GM18909 (cell line): ENCODE data around the gene PCDH11X.
"Not testable (repeated sequence)": the region's sequence is repeated elsewhere in the genome, so short reads cannot be mapped to it uniquely, and the experiment has no call there.

ENCODE experiments used
- ATAC-seq: cut with Tn5 transposase; IDR thresholded peaks from one replicate; pipeline ENCODE4 v1.9.1; 2021; ENCODE audit warnings: mild to moderate bottlenecking; ENCODE audit not compliant: unreplicated experiment, poor library complexity

The PCDH11X gene, protein sequence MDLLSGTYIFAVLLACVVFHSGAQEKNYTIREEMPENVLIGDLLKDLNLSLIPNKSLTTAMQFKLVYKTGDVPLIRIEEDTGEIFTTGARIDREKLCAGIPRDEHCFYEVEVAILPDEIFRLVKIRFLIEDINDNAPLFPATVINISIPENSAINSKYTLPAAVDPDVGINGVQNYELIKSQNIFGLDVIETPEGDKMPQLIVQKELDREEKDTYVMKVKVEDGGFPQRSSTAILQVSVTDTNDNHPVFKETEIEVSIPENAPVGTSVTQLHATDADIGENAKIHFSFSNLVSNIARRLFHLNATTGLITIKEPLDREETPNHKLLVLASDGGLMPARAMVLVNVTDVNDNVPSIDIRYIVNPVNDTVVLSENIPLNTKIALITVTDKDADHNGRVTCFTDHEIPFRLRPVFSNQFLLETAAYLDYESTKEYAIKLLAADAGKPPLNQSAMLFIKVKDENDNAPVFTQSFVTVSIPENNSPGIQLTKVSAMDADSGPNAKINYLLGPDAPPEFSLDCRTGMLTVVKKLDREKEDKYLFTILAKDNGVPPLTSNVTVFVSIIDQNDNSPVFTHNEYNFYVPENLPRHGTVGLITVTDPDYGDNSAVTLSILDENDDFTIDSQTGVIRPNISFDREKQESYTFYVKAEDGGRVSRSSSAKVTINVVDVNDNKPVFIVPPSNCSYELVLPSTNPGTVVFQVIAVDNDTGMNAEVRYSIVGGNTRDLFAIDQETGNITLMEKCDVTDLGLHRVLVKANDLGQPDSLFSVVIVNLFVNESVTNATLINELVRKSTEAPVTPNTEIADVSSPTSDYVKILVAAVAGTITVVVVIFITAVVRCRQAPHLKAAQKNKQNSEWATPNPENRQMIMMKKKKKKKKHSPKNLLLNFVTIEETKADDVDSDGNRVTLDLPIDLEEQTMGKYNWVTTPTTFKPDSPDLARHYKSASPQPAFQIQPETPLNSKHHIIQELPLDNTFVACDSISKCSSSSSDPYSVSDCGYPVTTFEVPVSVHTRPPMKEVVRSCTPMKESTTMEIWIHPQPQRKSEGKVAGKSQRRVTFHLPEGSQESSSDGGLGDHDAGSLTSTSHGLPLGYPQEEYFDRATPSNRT (N-terminal part only)

DNA sequence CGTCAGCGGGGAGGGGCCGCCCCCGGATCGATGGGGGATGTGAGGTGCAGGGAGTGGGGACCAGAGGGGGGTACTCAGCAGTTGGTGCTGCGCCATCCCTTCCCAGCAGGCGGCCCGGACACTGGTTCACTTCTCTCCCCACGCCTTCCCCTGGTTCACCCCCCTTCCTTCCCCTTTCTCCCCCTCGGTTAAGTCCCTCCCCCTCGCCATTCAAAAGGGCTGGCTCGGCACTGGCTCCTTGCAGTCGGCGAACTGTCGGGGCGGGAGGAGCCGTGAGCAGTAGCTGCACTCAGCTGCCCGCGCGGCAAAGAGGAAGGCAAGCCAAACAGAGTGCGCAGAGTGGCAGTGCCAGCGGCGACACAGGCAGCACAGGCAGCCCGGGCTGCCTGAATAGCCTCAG is at the start of gene PCDH11X:
PCDH11X (plus strand) TSS at position 241 of the 400 bp plus-strand sequence. CDS start 56,130 bp downstream, outside the sequence.
- ATAC-seq = not testable (repeated sequence)

DNA sequence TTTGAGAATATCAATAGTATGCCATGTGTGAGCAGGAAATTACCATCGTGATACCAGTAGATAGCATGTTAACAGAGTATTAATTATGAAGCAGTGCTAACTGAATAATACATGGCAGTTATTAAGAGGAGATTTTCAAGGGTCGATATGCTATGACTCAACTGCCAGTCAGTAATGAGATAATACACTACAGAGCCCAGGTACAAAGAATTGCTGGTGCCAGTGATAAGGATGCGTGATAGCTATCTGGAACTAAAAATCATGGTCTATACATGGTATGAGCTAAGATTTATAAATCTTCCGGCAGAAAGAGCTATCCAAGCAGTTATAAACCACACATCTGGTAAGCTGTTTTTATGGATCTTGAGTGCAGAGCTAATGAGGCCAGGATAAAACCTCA is 31.7 kb upstream of the PCDH11X start:
- ATAC-seq = not testable (repeated sequence)

DNA sequence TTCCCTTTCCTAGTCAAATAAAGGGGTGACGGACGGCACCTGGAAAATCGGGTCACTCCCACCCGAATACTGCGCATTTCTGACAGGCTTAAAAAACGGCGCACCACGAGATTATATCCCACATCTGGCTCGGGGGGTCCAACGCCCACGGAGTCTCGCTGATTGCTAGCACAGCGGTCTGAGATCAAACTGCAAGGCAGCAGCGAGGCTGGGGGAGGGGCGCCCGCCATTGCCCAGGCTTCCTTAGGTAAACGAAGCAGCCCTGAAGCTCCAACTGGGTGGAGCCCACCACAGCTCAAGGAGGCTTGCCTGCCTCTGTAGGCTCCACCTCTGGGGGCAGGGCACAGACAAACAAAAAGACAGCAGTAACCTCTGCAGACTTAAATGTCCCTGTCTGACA is 26.2 kb upstream of the PCDH11X start:
- ATAC-seq = not testable (repeated sequence)

DNA sequence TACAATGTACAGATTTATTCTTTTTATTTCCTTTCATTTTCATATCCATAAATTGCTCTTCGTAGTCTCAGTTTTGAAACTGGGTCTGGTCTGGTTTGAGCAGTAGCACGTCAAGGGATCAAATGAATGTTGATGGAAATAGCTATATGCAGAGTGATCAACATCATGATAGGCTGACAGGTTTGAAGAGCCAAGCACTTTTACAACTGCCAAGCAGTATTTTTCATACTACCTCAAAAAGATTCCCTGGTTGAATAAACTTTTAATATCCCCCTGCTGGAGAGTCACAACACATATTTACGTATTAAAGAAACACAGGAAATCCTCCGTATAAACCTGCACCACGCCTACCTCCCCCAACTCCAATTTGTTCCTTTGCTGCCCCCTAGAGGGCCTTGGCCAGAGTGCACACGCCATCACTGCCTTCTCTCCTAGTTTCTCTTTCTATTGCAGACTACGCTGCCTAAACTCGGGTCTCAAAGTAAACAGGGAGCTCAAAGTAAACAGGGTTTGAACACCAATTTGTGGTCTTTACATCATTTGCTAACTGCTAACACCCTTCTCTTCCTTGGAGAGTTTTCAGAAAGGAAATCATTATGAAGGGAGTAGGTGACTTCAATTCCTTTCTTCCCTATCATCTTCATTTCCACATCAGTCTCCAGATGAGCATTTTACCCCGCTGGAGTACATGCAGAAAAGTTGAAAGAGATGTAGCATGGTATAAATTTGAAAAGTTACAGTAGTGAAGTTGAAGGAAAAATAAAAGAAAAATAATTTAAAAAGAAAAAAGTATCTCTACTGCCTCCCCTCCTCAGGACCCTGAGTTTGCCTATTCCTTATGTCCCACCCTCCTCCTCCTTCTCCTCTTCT is 8.3 kb upstream of the PCDH11X start:
- peak; percentile 99 for ATAC-seq

DNA sequence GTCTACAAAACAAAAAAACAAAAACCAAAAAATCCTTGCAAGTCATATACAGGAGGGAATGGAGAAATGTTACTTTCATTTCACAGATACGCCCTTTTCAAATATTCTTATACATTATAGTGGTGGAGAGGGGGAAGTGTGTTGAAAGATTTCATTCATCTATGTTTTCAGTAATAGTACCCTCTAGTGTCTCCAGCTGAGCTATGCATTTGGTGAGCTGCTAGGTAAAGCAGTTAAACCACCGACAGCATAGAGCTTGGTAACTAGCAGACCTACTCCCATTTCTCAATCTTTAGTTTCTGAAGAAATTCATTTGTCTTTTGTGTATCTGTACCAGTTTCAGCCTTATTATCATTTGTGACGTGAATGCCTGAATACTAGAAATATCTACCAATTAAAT is 5.2 kb upstream of the PCDH11X start:
- ATAC-seq = not testable (repeated sequence)

DNA sequence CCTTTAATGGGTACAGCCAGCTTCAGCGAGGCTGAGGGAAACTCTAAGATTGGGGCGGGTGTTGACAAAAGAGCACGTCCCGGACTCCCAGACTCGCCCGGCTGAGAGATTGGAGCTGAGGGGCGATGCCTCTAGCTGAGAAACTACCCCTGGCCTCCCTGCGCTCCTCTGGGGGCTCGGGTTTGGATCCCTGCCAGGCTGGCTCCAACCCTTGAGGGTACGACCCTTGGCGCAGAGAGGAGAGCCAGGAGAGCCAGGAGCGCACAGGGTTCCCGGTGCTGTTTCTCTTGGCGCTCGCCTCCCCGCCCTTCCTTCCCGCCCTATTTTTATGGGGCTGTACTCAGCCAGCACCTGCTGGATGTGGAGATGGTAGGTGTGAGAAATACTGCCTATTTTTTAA is 833 bp downstream of the PCDH11X start:
- ATAC-seq = not testable (repeated sequence)

DNA sequence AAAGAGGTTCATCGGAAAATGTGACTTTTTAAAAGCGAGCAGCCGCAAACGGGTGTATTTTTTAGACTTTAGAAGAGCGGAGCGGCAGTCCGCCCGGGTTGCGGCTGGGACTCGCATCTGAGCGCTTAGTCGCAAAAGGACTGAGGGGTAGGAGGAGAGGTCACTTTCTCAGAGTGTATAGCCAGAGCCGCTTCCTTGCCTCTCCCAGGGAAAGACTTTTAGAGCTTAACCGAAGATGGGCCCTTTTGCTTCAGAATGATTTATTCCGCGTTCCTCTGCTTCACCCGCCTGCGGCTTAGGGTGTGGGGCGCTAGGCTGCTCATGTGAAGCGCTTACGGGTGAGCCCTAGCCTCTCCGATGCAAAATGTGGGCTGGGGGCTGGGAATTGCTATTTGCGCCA is 1.5 kb downstream of the PCDH11X start:
- not testable (repeated sequence) for ATAC-seq

DNA sequence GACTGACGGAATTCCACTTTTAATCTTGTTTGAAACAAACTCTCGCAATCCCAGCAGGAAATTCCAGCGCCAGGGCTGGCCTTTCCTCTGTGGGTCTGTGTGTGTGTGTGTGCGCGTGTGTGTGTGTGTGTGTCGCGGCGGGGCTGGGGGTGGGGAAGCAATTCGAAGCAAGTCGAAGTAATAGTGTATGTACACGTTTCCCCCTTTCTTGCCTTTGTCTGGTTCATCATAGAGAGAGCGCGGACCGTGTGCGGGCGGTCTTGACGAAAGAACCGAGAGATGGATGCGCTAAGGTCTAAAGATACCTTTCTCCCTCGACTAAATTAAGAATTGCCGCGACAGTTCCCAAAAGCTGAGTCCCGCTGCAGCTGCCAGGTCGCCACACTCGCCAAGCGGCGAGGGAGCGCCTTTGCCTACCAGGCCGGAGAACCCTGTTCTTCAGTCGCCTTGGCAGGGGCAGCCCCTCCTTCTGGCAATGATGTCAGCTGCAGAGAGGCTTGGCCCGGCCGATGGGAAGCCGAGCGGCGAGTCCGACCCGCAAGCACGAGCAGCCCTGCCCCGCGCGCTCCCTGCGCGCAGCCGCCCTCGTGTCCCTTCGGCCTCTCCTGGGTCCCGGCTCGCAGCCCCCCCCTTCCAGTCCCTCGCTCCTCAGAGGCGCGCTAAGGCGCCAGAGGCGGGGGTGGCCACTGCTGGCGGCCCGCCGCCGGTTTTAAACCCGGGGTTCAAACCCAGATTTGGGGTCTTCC is 2.6 kb downstream of the PCDH11X start:
- not testable (repeated sequence) for ATAC-seq

DNA sequence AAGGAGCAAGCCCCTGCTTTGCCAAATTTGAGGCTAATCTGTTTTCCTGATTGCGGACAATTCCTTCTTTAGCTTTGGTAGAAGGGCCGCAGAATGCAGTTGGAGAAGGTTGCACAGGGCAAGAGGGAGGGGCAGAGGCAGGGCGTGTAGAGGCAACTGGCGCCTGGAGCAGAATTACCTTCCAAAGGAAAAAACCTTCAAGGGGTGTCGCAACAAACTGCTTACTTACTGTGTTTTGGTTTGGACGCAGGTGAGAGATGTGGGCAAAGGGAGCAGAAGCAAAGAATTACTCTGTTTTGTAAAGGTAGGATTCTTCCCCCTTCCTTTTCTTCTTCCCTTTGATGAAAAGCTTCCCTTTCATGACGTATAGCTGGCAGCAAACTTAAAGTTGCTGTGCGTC is 3.6 kb downstream of the PCDH11X start:
- ATAC-seq = not testable (repeated sequence)

DNA sequence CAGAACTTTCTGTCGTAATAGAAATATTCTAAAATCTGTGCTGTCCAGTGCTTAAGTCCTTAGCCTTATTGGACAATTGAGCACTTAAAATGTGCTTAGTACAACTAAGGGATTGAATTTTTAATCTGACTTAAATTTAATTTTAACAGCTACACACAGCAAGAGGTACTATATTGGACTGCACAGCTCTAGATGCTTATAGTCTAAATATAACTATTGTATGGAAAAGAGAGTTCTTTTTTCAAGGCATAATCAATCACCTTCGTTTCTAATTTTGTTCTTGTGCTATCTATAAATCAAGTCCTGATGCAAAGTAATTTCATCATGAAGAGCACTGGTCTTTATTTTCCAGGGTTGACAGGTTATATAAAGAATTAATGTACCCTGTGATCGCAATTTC is 38.4 kb downstream of the PCDH11X start:
- ATAC-seq = not testable (repeated sequence)

DNA sequence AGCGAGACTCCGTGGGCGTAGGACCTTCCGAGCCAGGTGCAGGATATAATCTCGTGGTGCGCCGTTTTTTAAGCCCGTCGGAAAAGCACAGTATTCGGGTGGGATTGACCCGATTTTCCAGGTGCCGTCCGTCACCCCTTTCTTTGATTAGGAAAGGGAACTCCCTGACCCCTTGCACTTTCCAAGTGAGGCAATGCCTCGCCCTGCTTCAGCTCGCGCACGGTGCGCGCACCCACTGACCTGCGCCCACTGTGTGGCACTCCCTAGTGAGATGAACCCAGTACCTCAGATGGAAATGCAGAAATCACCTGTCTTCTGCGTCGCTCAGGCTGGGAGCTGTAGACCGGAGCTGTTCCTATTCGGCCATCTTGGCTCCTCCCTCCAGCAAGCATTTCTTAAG is 46.1 kb downstream of the PCDH11X start:
- ATAC-seq = not testable (repeated sequence)
